Motor neuron (in vitro differentiated cells): Measurements from ENCODE around the gene COG6. TPM values are rescaled to one million over a fixed set of nuclear protein-coding genes. Genes with fewer than 3 reads are reported as not detected.
A peak's percentile ranks its signal among the peaks of the same experiment; 100 is the strongest.

Experiments
- ATAC-seq, 8 experiments: fragments of 200-7000 bp; cut with Tn5 transposase; replicated peaks in 6 of 8; 2 replicates each; pipeline ENCODE4 v1.8.0; 2021; ENCODE audit warnings: mild to moderate bottlenecking in 8 of 8, moderate library complexity in 8 of 8
- H3K27ac ChIP-seq, 2 donors: fragments of 250-450 bp; sonication (Bioruptor Pico); 2 replicates each; pipeline ENCODE4 v1.9.0; 2021; ENCODE audit warnings: antibody characterized with exemption in 2 of 2, mild to moderate bottlenecking in 2 of 2, moderate library complexity in 1 of 2
- H3K4me1 ChIP-seq, 2 donors: fragments of 250-450 bp; sonication (Bioruptor Pico); replicated peaks in 1 of 2; 2 replicates each; pipeline ENCODE4 v1.6.1; 2021; ENCODE audit warnings: antibody characterized with exemption in 2 of 2, mild to moderate bottlenecking in 2 of 2, moderate library complexity in 1 of 2
- H3K4me3 ChIP-seq, 5 donors: fragments of 250-450 bp; sonication (Bioruptor Pico); 2 replicates each; pipeline ENCODE4 v1.9.0; 2021; ENCODE audit warnings: antibody characterized with exemption in 5 of 5, mild to moderate bottlenecking in 5 of 5, moderate library complexity in 4 of 5
- WGBS, 10 experiments: fragments of 450-650 bp; shearing (Covaris generic); methylation state at CpG; one replicate each; pipeline ENCODE4 v1.0.0; 2022; 5-methylcytosine and 5-hydroxymethylcytosine counted together
- in situ Hi-C, 9 experiments: fragments of 400-800 bp; cut with MboI; loops; one replicate each; pipeline ENCODE4 v1.15.0; 2021; ENCODE audit warnings: low sequenced_read_pairs in 9 of 9, low pct_unique_long_range_greater_than_20kb in 2 of 9; ENCODE audit not compliant: unreplicated experiment in 9 of 9
- total RNA-seq, 8 experiments: library from RNA; unstranded; fragments of 300-600 nt; gene quantifications; 2 replicates each; pipeline versions ENCODE4 v1.2.3 to v1.2.4, GENCODE V29; 2022

COG6 gene
- total RNA-seq, 8 experiments from 2014 or later: 15.1 to 47.0 (median 26.1) TPM

- H3K4me3 ChIP-seq: no peak overlapping the region
- WGBS, 10 experiments: 58 to 100% (median 83%) methylated on average over 2 to 8 of the region's 8 CpGs
- in situ Hi-C loops: loop anchor here in 1 of 9 experiments (25.0 kb wide), 1 partner anchor 908 kb away; no protein-coding TSS in a partner anchor
- no peak overlapping the region for H3K27ac ChIP-seq
- H3K4me1 ChIP-seq: no peaks in the 10 kb centered on the region
- no peak for ATAC-seq
Observed at GRCh38 chr13:39779337-39780265, 124.1 kb downstream of the COG6 start.

- H3K4me1 ChIP-seq: no peaks in the 10 kb centered on the region
- no peak for ATAC-seq
- no peak overlapping the region for H3K4me3 ChIP-seq
- in situ Hi-C loops: loop anchor here in 1 of 9 experiments (25.0 kb wide), 1 partner anchor 907 kb away; no protein-coding TSS in a partner anchor
- H3K27ac ChIP-seq: no peak overlapping the region
- WGBS, 10 experiments: 17 to 91% (median 87%) methylated on average over 1 to 6 of the region's 6 CpGs; no CpG with 5 or more reads in 1 of the 10 experiments
Observed at GRCh38 chr13:39780711-39781110, 125.2 kb downstream of the COG6 start.

GRCh38 chr13:39781381-39781780 lies 125.9 kb downstream of the COG6 start:
- ATAC-seq: no peak
- WGBS, 10 experiments: 65 to 100% (median 100%) methylated on average over 1 to 2 of the region's 2 CpGs; no CpG with 5 or more reads in 2 of the 10 experiments
- H3K4me3 ChIP-seq: no peak overlapping the region
- H3K27ac ChIP-seq: no peak overlapping the region
- H3K4me1 ChIP-seq: no peaks in the 10 kb centered on the region
- in situ Hi-C loops: loop anchor here in 1 of 9 experiments (25.0 kb wide), 1 partner anchor 906 kb away; no protein-coding TSS in a partner anchor

- no peak overlapping the region for H3K27ac ChIP-seq
- no peak for ATAC-seq
- H3K4me3 ChIP-seq: no peak overlapping the region
- in situ Hi-C loops: loop anchor here in 1 of 9 experiments (25.0 kb wide), 1 partner anchor 904 kb away; no protein-coding TSS in a partner anchor
- H3K4me1 ChIP-seq: peaks cover 0 to 3% of the 10 kb centered on the region in 2 donors
- WGBS, 10 experiments: 50 to 100% (median 76%) methylated on average over 1 of the region's 1 CpG; no CpG with 5 or more reads in 2 of the 10 experiments
Observed at GRCh38 chr13:39783051-39783450, 127.6 kb downstream of the COG6 start.

- peak in 3 of 8 experiments; percentile 14 to 49 (median 48) for ATAC-seq
- in situ Hi-C loops: loop anchor here in 1 of 9 experiments (25.0 kb wide), 1 partner anchor 903 kb away; no protein-coding TSS in a partner anchor
- WGBS, 10 experiments: 100% methylated on average over 1 of the region's 1 CpG; no CpG with 5 or more reads in 8 of the 10 experiments
- no peak overlapping the region for H3K27ac ChIP-seq
- no peak overlapping the region for H3K4me3 ChIP-seq
- H3K4me1 ChIP-seq: peaks cover 0 to 3% of the 10 kb centered on the region in 2 donors
Observed at GRCh38 chr13:39784347-39784746, 128.9 kb downstream of the COG6 start.

- H3K4me3 ChIP-seq: no peak overlapping the region
- in situ Hi-C loops: loop anchor here in 1 of 9 experiments (25.0 kb wide), 1 partner anchor 901 kb away; no protein-coding TSS in a partner anchor
- H3K27ac ChIP-seq: no peak overlapping the region
- H3K4me1 ChIP-seq: peaks cover 0 to 3% of the 10 kb centered on the region in 2 donors
- no peak for ATAC-seq
- WGBS, 10 experiments: 55 to 88% (median 67%) methylated on average over 2 to 4 of the region's 4 CpGs; no CpG with 5 or more reads in 3 of the 10 experiments
Observed at GRCh38 chr13:39786091-39786490, 130.6 kb downstream of the COG6 start.

- in situ Hi-C loops: loop anchor here in 1 of 9 experiments (25.0 kb wide), 1 partner anchor 900 kb away; no protein-coding TSS in a partner anchor
- Histone ChIP-seq H3K4me3 (no peak overlapping the region), H3K4me1 (peaks cover 0 to 3% of the 10 kb centered on the region in 2 donors), H3K27ac (no peak overlapping the region)
- 29 to 100% (median 60%) methylated on average over 1 of the region's 1 CpG; no CpG with 5 or more reads in 5 of the 10 experiments for WGBS, 10 experiments
- no peak for ATAC-seq
Observed at GRCh38 chr13:39787086-39787487, 131.6 kb downstream of the COG6 start.

- in situ Hi-C loops: loop anchor here in 1 of 9 experiments (25.0 kb wide), 1 partner anchor 899 kb away; no protein-coding TSS in a partner anchor
- Histone ChIP-seq H3K4me3 (no peak overlapping the region), H3K4me1 (peaks cover 0 to 3% of the 10 kb centered on the region in 2 donors), H3K27ac (no peak overlapping the region)
- ATAC-seq: peak in 3 of 8 experiments; percentile 90 to 94 (median 93)
- 0 to 80% (median 62%) methylated on average over 1 to 4 of the region's 5 CpGs; no CpG with 5 or more reads in 3 of the 10 experiments for WGBS, 10 experiments
Observed at GRCh38 chr13:39788102-39788501, 132.6 kb downstream of the COG6 start.

GRCh38 chr13:39789451-39789850 lies 134.0 kb downstream of the COG6 start:
- 51 to 100% (median 100%) methylated on average over 1 to 5 of the region's 5 CpGs; no CpG with 5 or more reads in 1 of the 10 experiments for WGBS, 10 experiments
- in situ Hi-C loops: loop anchor here in 1 of 9 experiments (25.0 kb wide), 1 partner anchor 898 kb away; no protein-coding TSS in a partner anchor
- H3K4me3 ChIP-seq: no peak overlapping the region
- no peak for ATAC-seq
- peaks cover 0 to 3% of the 10 kb centered on the region in 2 donors for H3K4me1 ChIP-seq
- no peak overlapping the region for H3K27ac ChIP-seq

Other genes with a start within 250 kb of the COG6 start
- 100 to 1,000 TPM in 1 of 8 experiments, 10 to 100 TPM in 3, 1 to 10 TPM in 4; 6.0 to 143 (median 12.0) TPM for gene LHFPL6, start 52.5 kb upstream of the COG6 start, total RNA-seq